HG03108 (cell line): ENCODE measurements around the gene HDAC9.

Experiments
- ATAC-seq: cut with Tn5 transposase; IDR thresholded peaks from one replicate; pipeline ENCODE4 v1.9.1; 2021; ENCODE audit warnings: moderate library complexity; ENCODE audit not compliant: unreplicated experiment

HDAC9 gene

GRCh38 chr7:18873734-18874336 lies 378.3 kb downstream of the HDAC9 start:
- ATAC-seq: no peak

- no peak for ATAC-seq
Observed at GRCh38 chr7:18874880-18875279, 379.3 kb downstream of the HDAC9 start.

GRCh38 chr7:18877874-18878273 lies 382.3 kb downstream of the HDAC9 start:
- ATAC-seq: no peak

- no peak for ATAC-seq
Observed at GRCh38 chr7:18886832-18887231, 391.3 kb downstream of the HDAC9 start.

- ATAC-seq: no peak
Observed at GRCh38 chr7:18889436-18889835, 393.9 kb downstream of the HDAC9 start.

- no peak for ATAC-seq
Observed at GRCh38 chr7:18890134-18890533, 394.6 kb downstream of the HDAC9 start.

- ATAC-seq: no peak
Observed at GRCh38 chr7:18890885-18891621, 395.5 kb downstream of the HDAC9 start.

- ATAC-seq: no peak
Observed at GRCh38 chr7:18893156-18893555, 397.6 kb downstream of the HDAC9 start.

GRCh38 chr7:18894155-18894554 lies 398.6 kb downstream of the HDAC9 start:
- no peak for ATAC-seq

GRCh38 chr7:18895456-18895855 lies 399.9 kb downstream of the HDAC9 start:
- no peak for ATAC-seq

GRCh38 chr7:18896343-18896975 lies 400.9 kb downstream of the HDAC9 start:
- ATAC-seq: no peak

- ATAC-seq: no peak
Observed at GRCh38 chr7:18900236-18900635, 404.7 kb downstream of the HDAC9 start.

GRCh38 chr7:18900803-18901202 lies 405.3 kb downstream of the HDAC9 start:
- ATAC-seq: no peak

GRCh38 chr7:18901351-18901750 lies 405.8 kb downstream of the HDAC9 start:
- ATAC-seq: no peak

- no peak for ATAC-seq
Observed at GRCh38 chr7:18901982-18902421, 406.5 kb downstream of the HDAC9 start.

- ATAC-seq: no peak
Observed at GRCh38 chr7:18902892-18903291, 407.3 kb downstream of the HDAC9 start.

- ATAC-seq: no peak
Observed at GRCh38 chr7:18903695-18904094, 408.1 kb downstream of the HDAC9 start.

GRCh38 chr7:18905316-18905943 lies 409.9 kb downstream of the HDAC9 start:
- ATAC-seq: no peak

- ATAC-seq: no peak
Observed at GRCh38 chr7:18906901-18907300, 411.4 kb downstream of the HDAC9 start.

- ATAC-seq: no peak
Observed at GRCh38 chr7:18913106-18913505, 417.6 kb downstream of the HDAC9 start.

GRCh38 chr7:18916826-18917225 lies 421.3 kb downstream of the HDAC9 start:
- no peak for ATAC-seq

GRCh38 chr7:18927134-18927533 lies 431.6 kb downstream of the HDAC9 start:
- ATAC-seq: no peak
